GM21447 (cell line): ENCODE data around the gene NIP7.
"Not testable (repeated sequence)": the region's sequence is repeated elsewhere in the genome, so short reads cannot be mapped to it uniquely, and the experiment has no call there.

ENCODE experiments used
- ATAC-seq: cut with Tn5 transposase; IDR thresholded peaks from one replicate; pipeline ENCODE4 v1.9.1; 2021; ENCODE audit not compliant: unreplicated experiment

Gene NIP7

GRCh38 chr16:69338557-69339288 lies 849 bp upstream of the NIP7 start:
- no peak for ATAC-seq

- ATAC-seq = no peak
These were observed 598 bp downstream of the NIP7 start for GRCh38 chr16:69340095-69340644.

- ATAC-seq = no peak
These were observed 4.6 kb downstream of the NIP7 start for GRCh38 chr16:69344171-69344570.

GRCh38 chr16:69345923-69346322 lies 6.4 kb downstream of the NIP7 start:
- ATAC-seq = no peak

- no peak for ATAC-seq
These were observed 7.1 kb downstream of the NIP7 start for GRCh38 chr16:69346683-69347082.

GRCh38 chr16:69348222-69348621 lies 8.7 kb downstream of the NIP7 start:
- no peak for ATAC-seq

- no peak for ATAC-seq
These were observed 10.0 kb downstream of the NIP7 start for GRCh38 chr16:69349536-69349935.

- ATAC-seq = no peak
These were observed 11.1 kb downstream of the NIP7 start for GRCh38 chr16:69350536-69351133.

- ATAC-seq = no peak
These were observed 11.9 kb downstream of the NIP7 start, which contains the start of gene TMED6 for GRCh38 chr16:69351309-69352027. Gene TMED6, minus strand, starts transcription at chr16:69351786. Its CDS starts 33 bp downstream, at chr16:69351753.

- ATAC-seq = not testable (repeated sequence)
These were observed 20.5 kb downstream of the NIP7 start for GRCh38 chr16:69360070-69360469.

- ATAC-seq = no peak
These were observed 23.7 kb downstream of the NIP7 start for GRCh38 chr16:69363281-69363717.

GRCh38 chr16:69364088-69364487 lies 24.5 kb downstream of the NIP7 start:
- ATAC-seq = no peak

GRCh38 chr16:69365901-69366300 lies 26.3 kb downstream of the NIP7 start:
- no peak for ATAC-seq

- no peak for ATAC-seq
These were observed 26.9 kb downstream of the NIP7 start for GRCh38 chr16:69366431-69366830.

- no peak for ATAC-seq
These were observed 28.4 kb downstream of the NIP7 start for GRCh38 chr16:69367980-69368379.

- ATAC-seq = no peak
These were observed 29.3 kb downstream of the NIP7 start for GRCh38 chr16:69368866-69369265.

GRCh38 chr16:69371564-69371963 lies 32.0 kb downstream of the NIP7 start:
- ATAC-seq = no peak

- ATAC-seq = no peak
These were observed 33.4 kb downstream of the NIP7 start for GRCh38 chr16:69373019-69373418.

- no peak for ATAC-seq
These were observed 37.0 kb downstream of the NIP7 start for GRCh38 chr16:69376393-69377059.

GRCh38 chr16:69378036-69378435 lies 38.5 kb downstream of the NIP7 start:
- no peak for ATAC-seq

- ATAC-seq = no peak
These were observed 39.2 kb downstream of the NIP7 start for GRCh38 chr16:69378760-69379159.
